SH-SY5Y (cell line): Measurements from ENCODE around the gene TBX15.

Experiments
- GATA2 ChIP-seq: IDR thresholded peaks from 2 replicates; pipeline ENCODE4 v1.6.1; 2011; ENCODE audit warnings: mild to moderate bottlenecking, low read depth, low read length
- GATA3 ChIP-seq: IDR thresholded peaks from 2 replicates; pipeline ENCODE4 v1.6.1; 2011; ENCODE audit warnings: low read depth, mild to moderate bottlenecking, low read length, moderate library complexity

DNA sequence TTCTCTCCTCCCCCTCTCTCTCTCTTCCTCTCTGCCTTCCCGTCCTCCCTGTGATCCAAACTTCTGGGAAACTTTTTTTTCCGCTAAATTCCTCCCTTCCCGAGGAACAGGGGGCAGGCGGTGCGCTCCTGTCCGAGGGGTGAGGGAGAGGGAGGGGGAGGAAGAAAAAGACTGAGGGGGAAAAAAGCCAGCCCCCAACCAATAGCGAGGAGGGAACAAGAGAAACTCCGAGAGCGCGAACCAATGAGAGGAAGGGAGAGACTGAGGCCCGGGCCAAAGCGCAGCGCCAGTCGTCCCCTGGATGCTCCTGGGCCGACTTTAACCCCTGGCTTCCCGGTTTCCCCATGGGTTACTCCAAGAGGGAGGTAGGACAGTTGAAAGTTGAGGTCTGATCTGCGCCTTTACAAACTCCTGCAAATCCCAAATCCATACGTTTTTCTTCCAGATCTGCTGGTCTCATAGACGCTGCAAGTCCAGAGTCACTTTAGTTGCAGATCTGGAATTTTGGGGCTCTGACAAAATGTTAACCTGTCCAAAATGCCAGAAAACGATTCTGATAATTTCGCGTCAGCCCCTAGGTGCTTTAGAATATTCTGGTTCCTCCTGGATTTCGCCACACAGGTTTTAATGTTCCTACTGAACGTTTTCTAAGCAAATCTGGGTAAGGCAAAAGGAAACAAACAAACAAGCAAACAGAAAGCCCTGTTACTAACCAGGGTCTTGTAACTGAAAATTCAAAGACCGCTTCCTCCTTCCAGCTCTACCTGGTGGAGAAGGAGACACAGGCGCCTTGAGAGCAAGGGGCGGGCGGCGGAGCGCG lies at the start of gene TBX15:
- no peak for TF ChIP-seq GATA2
- no peak for TF ChIP-seq GATA3
